ENCODE measurements around the gene SSB.

SSB gene

GRCh38 chr2:169798718-169799592 is at the start of gene SSB:
Gene SSB, plus strand, starts transcription at chr2:169798871. Its CDS starts 2,090 bp downstream, at chr2:169800961.
- 0 out of 2 replicates have a peak, but pooled peaks have one; percentile 25 for TF ChIP-seq TCF12 (IDR thresholded peaks at IDR 0.05; ENCODE audit: low read depth)
- 0 out of 2 replicates have a peak, but pooled peaks have one; percentile 24 for TF ChIP-seq ZBTB7A (IDR thresholded peaks at IDR 0.05; ENCODE audit: low read depth)
- peak; percentile 79; the same call in 1 of the 2 replicates for TF ChIP-seq TAF1 (IDR thresholded peaks at IDR 0.05; ENCODE audit: low read depth)
- peak; percentile 31; the same call in 1 of the 2 replicates for TF ChIP-seq EGR1 (IDR thresholded peaks at IDR 0.05)
- 0 out of 2 replicates have a peak, but pooled peaks have one; percentile 58 for TF ChIP-seq YY1 (IDR thresholded peaks at IDR 0.05; ENCODE audit: low read depth)
- no peak for TF ChIP-seq REST (IDR thresholded peaks at IDR 0.05; ENCODE audit: low read depth)
- TF ChIP-seq MAX (IDR thresholded peaks at IDR 0.05): peak; percentile 83
- TF ChIP-seq RAD21 (IDR thresholded peaks at IDR 0.05; ENCODE audit: low read depth): no peak

- TF ChIP-seq TAF1 (IDR thresholded peaks at IDR 0.05; ENCODE audit: low read depth) (no peak), CEBPB (IDR thresholded peaks at IDR 0.05) (no peak), ZBTB7A (IDR thresholded peaks at IDR 0.05; ENCODE audit: low read depth) (no peak), REST (IDR thresholded peaks at IDR 0.05; ENCODE audit: low read depth) (no peak), EGR1 (IDR thresholded peaks at IDR 0.05) (no peak), NFIC (IDR thresholded peaks at IDR 0.05) (no peak), TCF12 (IDR thresholded peaks at IDR 0.05; ENCODE audit: low read depth) (no peak), MAX (IDR thresholded peaks at IDR 0.05) (no peak), CREB1 (IDR thresholded peaks at IDR 0.05; ENCODE audit: low read depth) (no peak), USF1 (IDR thresholded peaks at IDR 0.05) (no peak), RAD21 (IDR thresholded peaks at IDR 0.05; ENCODE audit: low read depth) (no peak), FOXM1 (IDR thresholded peaks at IDR 0.05; ENCODE audit: borderline replicate concordance, low read depth) (no peak), TEAD4 (IDR thresholded peaks at IDR 0.05) (no peak), EP300 (IDR thresholded peaks at IDR 0.05; ENCODE audit: borderline replicate concordance) (no peak), YY1 (IDR thresholded peaks at IDR 0.05; ENCODE audit: low read depth) (no peak)
Measured at GRCh38 chr2:169752752-169753151, 45.9 kb upstream of the SSB start.

GRCh38 chr2:169755083-169755870 is 43.4 kb upstream of the SSB start:
- TF ChIP-seq YY1 (IDR thresholded peaks at IDR 0.05; ENCODE audit: low read depth): no peak
- no peak for TF ChIP-seq FOXM1 (IDR thresholded peaks at IDR 0.05; ENCODE audit: borderline replicate concordance, low read depth)
- no peak for TF ChIP-seq RAD21 (IDR thresholded peaks at IDR 0.05; ENCODE audit: low read depth)
- no peak for TF ChIP-seq ZBTB7A (IDR thresholded peaks at IDR 0.05; ENCODE audit: low read depth)
- no peak for TF ChIP-seq TAF1 (IDR thresholded peaks at IDR 0.05; ENCODE audit: low read depth)
- no peak for TF ChIP-seq TEAD4 (IDR thresholded peaks at IDR 0.05)
- no peak for TF ChIP-seq CREB1 (IDR thresholded peaks at IDR 0.05; ENCODE audit: low read depth)
- no peak for TF ChIP-seq CEBPB (IDR thresholded peaks at IDR 0.05)
- no peak for TF ChIP-seq EGR1 (IDR thresholded peaks at IDR 0.05)
- no peak for TF ChIP-seq NFIC (IDR thresholded peaks at IDR 0.05)
- TF ChIP-seq EP300 (IDR thresholded peaks at IDR 0.05; ENCODE audit: borderline replicate concordance): no peak
- TF ChIP-seq TCF12 (IDR thresholded peaks at IDR 0.05; ENCODE audit: low read depth): no peak
- no peak for TF ChIP-seq MAX (IDR thresholded peaks at IDR 0.05)
- TF ChIP-seq USF1 (IDR thresholded peaks at IDR 0.05): no peak

- no peak for TF ChIP-seq TAF1 (IDR thresholded peaks at IDR 0.05; ENCODE audit: low read depth)
- no peak for TF ChIP-seq CREB1 (IDR thresholded peaks at IDR 0.05; ENCODE audit: low read depth)
- TF ChIP-seq EGR1 (IDR thresholded peaks at IDR 0.05): no peak
- TF ChIP-seq RAD21 (IDR thresholded peaks at IDR 0.05; ENCODE audit: low read depth): no peak
- no peak for TF ChIP-seq CEBPB (IDR thresholded peaks at IDR 0.05)
- no peak for TF ChIP-seq REST (IDR thresholded peaks at IDR 0.05; ENCODE audit: low read depth)
Measured at GRCh38 chr2:169756342-169756741, 42.3 kb upstream of the SSB start.
